C4-2B (cell line): ENCODE results near the gene SLC22A15.

Experiments
- CTCF ChIP-seq: fragments of 450-650 bp; conservative IDR thresholded peaks from 2 replicates; pipeline ENCODE4 v1.5.1; 2017; ENCODE audit warnings: mild to moderate bottlenecking
- ZFX ChIP-seq: fragments of 450-650 bp; IDR thresholded peaks from 2 replicates; pipeline ENCODE4 v1.6.1; 2017

- no peak for TF ChIP-seq CTCF
- TF ChIP-seq ZFX: no peak
These were observed 2.1 kb downstream of the SLC22A15 start for GRCh38 chr1:115978292-115978941.
